Activated B cell treated with CpG ODN at 0.5 μM for 24 hours (primary cell): Measurements from ENCODE around the gene SH2D3C. TPM values are rescaled to one million over a fixed set of nuclear protein-coding genes. Genes with fewer than 3 reads are reported as not detected.

ENCODE experiments used
- ATAC-seq: fragments of 200-7000 bp; cut with Tn5 transposase; one replicate; pipeline ENCODE4 v1.10.0; 2021; ENCODE audit warnings: low read depth, mild to moderate bottlenecking, moderate library complexity
- CTCF ChIA-PET: fragments of 350-600 bp; sonication (Branson Sonifier 250); formaldehyde crosslinking; loops from one replicate; lab custom pipeline; 2021; ENCODE audit warnings: antibody characterized with exemption; lab: Charles Lee
- POLR2A ChIA-PET: fragments of 350-600 bp; sonication (Branson Sonifier 250); formaldehyde crosslinking; loops from one replicate; lab custom pipeline; 2021; ENCODE audit warnings: antibody characterized with exemption; lab: Charles Lee
- DNase-seq: peaks from one replicate; pipeline ENCODE4 v3.0.0; 2022
- H3K27ac Mint-ChIP-seq: one replicate; pipeline ENCODE4 v1.8.0; 2020; ENCODE audit warnings: mixed read lengths
- H3K27me3 Mint-ChIP-seq: one replicate; pipeline ENCODE4 v1.8.0; 2021; ENCODE audit warnings: mixed read lengths
- H3K36me3 Mint-ChIP-seq: one replicate; pipeline ENCODE4 v1.8.0; 2021; ENCODE audit warnings: low read depth, mixed read lengths
- H3K4me1 Mint-ChIP-seq: one replicate; pipeline ENCODE4 v1.8.0; 2021; ENCODE audit warnings: mixed read lengths
- H3K4me3 Mint-ChIP-seq: one replicate; pipeline ENCODE4 v1.8.0; 2020; ENCODE audit warnings: mild to moderate bottlenecking, mixed read lengths
- H3K9me3 Mint-ChIP-seq: one replicate; pipeline ENCODE4 v1.8.0; 2020; ENCODE audit warnings: mixed read lengths
- CTCF ChIP-seq: fragments of 200-600 bp; IDR thresholded peaks from one replicate; pipeline ENCODE4 v1.8.0; 2022; ENCODE audit warnings: antibody characterized with exemption, mild to moderate bottlenecking
- intact Hi-C: fragments of 100-400 bp; cut with micrococcal nuclease; formaldehyde crosslinking; loops from one replicate; pipeline ENCODE4 v1.15.1; 2024
- total RNA-seq: library from RNA; stranded (reverse); gene quantifications from 2 replicates; pipeline ENCODE4 v1.2.3, GENCODE V29; 2022

Gene SH2D3C
- total RNA-seq, 1 donor from 2014 or later: 51.8 TPM

- H3K4me1 Mint-ChIP-seq: peaks cover 15% of the 10 kb centered on the region
- H3K27ac Mint-ChIP-seq: no peak overlapping the region
- H3K4me3 Mint-ChIP-seq: no peak overlapping the region
- ChIA-PET POLR2A (no interaction called here), CTCF (interaction anchor here (0.7 kb wide), 1 partner anchor 438 kb away, joined by 3 read pairs; no protein-coding TSS in a partner anchor)
- ATAC-seq (no peak), DNase-seq (no peak)
- intact Hi-C loops: no loop called here
- no peak for TF ChIP-seq CTCF
- H3K9me3 Mint-ChIP-seq: no peaks in the 10 kb centered on the region
- no peaks in the 10 kb centered on the region for H3K27me3 Mint-ChIP-seq
- H3K36me3 Mint-ChIP-seq: peaks cover 3% of the 10 kb centered on the region
Observed at GRCh38 chr9:127717766-127718165, 60.7 kb downstream of the SH2D3C start.

GRCh38 chr9:127716412-127716811, 62.1 kb downstream of the SH2D3C start:
- H3K27ac Mint-ChIP-seq: peak overlapping the region; percentile 92
- DNase-seq: no peak
- no peak for ATAC-seq
- H3K4me1 Mint-ChIP-seq: peaks cover 15% of the 10 kb centered on the region
- H3K4me3 Mint-ChIP-seq: peak overlapping the region; percentile 100
- TF ChIP-seq CTCF: no peak
- H3K27me3 Mint-ChIP-seq: no peaks in the 10 kb centered on the region
- intact Hi-C loops: no loop called here
- no peaks in the 10 kb centered on the region for H3K9me3 Mint-ChIP-seq
- peaks cover 3% of the 10 kb centered on the region for H3K36me3 Mint-ChIP-seq
- CTCF ChIA-PET: interaction anchor here (0.5 to 2.0 kb wide), 3 partner anchors 18 to 153 kb away, joined by 3 to 9 read pairs (median 5); partner anchors contain the start of gene TOR2A
- POLR2A ChIA-PET: interaction anchor here (0.6 to 1.3 kb wide), 5 partner anchors 19 to 201 kb away, joined by 3 to 13 read pairs (median 5); partner anchors contain the start of genes SH2D3C, ST6GALNAC4 and TOR2A

- peak; percentile 97 for DNase-seq
- ChIA-PET CTCF (interaction anchor here (1.1 to 2.0 kb wide), 2 partner anchors 19 to 154 kb away, joined by 5 to 9 read pairs; partner anchors contain the start of gene TOR2A), POLR2A (interaction anchor here (0.6 to 1.4 kb wide), 12 partner anchors 9 to 356 kb away, joined by 3 to 13 read pairs (median 3); partner anchors contain the start of genes CFAP157, LRSAM1, RPL12 and SH2D3C)
- H3K27me3 Mint-ChIP-seq: no peaks in the 10 kb centered on the region
- H3K4me1 Mint-ChIP-seq: peaks cover 21% of the 10 kb centered on the region
- intact Hi-C loops: loop anchor here (1.0 to 2.0 kb wide), 7 partner anchors 16 to 265 kb away; partner anchors contain the start of genes LRSAM1, RPL12, ST6GALNAC4 and STXBP1
- ATAC-seq: peak; percentile 96
- no peaks in the 10 kb centered on the region for H3K9me3 Mint-ChIP-seq
- H3K4me3 Mint-ChIP-seq: peak within 1 kb of the TSS; percentile 100
- TF ChIP-seq CTCF: no peak
- H3K27ac Mint-ChIP-seq: peak within 1 kb of the TSS; percentile 92
- peaks cover 3% of the 10 kb centered on the region for H3K36me3 Mint-ChIP-seq
Observed at GRCh38 chr9:127715470-127716337, 62.8 kb downstream of the SH2D3C start, which contains the start of the genes PTRH1 and TTC16. Gene PTRH1 (minus strand): TSS chr9:127715663. CDS start chr9:127715639, 24 bp downstream. Gene TTC16 (plus strand): TSS chr9:127716079. CDS start chr9:127716146, 67 bp downstream.

- Mint-ChIP-seq H3K4me1 (peaks cover 19% of the 10 kb centered on the region), H3K27ac (peak overlapping the region; percentile 92), H3K4me3 (peak overlapping the region; percentile 100), H3K9me3 (no peaks in the 10 kb centered on the region), H3K36me3 (peaks cover 3% of the 10 kb centered on the region), H3K27me3 (no peaks in the 10 kb centered on the region)
- ATAC-seq (no peak), DNase-seq (peak; percentile 29)
- ChIA-PET CTCF (interaction anchor here (1.1 to 2.0 kb wide), 3 partner anchors 20 to 155 kb away, joined by 3 to 9 read pairs (median 5); partner anchors contain the start of gene TOR2A), POLR2A (interaction anchor here (0.6 to 1.4 kb wide), 8 partner anchors 8 to 1000 kb away, joined by 3 to 13 read pairs (median 4); partner anchors contain the start of genes CFAP157, LRSAM1, RPL12 and TOR2A)
- intact Hi-C loops: loop anchor here (1.0 to 2.0 kb wide), 7 partner anchors 16 to 264 kb away; partner anchors contain the start of genes LRSAM1, RPL12, ST6GALNAC4 and STXBP1
- TF ChIP-seq CTCF: no peak
Observed at GRCh38 chr9:127714951-127715469, 63.5 kb downstream of the SH2D3C start.
